GM19455 (cell line): ENCODE measurements around the gene EGFL7.
"Not testable (repeated sequence)": the region's sequence is repeated elsewhere in the genome, so short reads cannot be mapped to it uniquely, and the experiment has no call there.

Source experiments
- ATAC-seq: cut with Tn5 transposase; IDR thresholded peaks from one replicate; pipeline ENCODE4 v1.9.1; 2021; ENCODE audit not compliant: unreplicated experiment

The EGFL7 gene

DNA sequence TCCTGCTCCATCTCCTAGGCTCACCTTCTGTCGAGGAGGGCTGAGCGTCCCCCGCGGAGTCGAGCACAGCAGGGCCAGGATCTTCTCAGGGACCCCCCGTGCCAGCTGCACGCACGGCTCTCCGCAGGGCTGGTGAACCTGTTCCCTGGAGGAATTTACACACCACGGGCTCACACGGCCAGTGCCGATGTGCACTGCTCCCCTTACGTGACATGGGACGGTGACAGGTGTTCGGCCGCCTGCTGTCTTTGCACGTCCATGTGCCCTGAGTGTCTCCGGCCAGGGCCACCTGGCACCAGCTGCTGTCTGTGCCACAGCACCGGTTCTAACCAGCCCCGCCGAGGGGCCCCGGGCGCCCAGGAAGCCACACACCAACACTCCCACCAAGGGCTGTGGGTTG, 33.2 kb downstream of the EGFL7 start:
- no peak for ATAC-seq

DNA sequence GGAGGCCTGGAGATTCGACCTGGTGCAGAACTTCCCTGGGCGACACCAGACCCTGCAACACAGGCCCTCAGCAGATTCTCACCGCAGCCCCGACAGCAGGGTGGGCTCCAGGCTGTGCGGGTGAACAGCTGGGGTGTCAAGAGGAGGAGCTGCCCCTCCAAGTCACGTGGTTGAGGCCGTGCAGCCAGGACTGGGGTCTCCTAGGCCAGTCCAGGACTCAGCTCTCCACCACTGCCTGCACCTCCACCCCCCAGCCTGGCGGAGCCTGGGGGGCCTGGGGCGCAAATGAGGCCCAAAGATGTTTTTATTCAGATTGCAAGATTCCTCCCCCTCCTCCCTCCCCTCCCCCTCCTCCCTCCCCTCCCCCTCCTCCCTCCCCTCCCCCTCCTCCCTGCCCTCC, 33.8 kb downstream of the EGFL7 start:
- ATAC-seq = no peak

DNA sequence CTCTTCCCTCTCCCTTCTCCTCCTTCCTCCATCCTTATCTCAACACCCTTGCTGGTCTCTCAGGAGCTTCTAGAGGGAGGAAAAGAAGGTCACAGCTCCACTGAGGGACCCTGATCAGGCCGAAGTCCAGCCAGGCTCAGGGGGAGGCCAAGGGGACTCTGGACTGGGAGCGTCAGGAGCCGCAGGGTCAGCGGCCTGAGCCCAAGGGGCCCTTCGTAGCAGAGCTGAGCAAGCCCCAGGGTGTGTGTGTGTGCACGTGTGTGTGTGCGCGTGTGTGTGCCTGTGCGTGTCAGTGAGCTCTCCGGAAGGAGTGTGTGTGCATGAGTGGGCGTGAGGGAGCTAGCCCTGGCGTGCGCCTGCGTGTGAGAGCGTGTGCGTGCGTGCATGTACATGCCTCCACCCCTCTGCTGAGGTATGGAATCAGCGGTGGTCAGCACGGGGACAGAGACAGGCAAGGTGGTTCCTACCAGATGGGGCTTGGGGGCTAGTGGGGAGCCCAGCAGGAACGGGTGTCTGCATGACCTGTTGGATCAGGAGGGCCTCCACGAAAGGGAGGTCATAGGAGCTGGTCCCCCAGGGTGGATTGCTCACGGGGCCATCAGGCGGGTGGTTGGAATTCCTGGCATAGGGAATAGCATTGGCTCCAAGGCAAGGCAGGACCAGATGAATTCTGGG, 34.6 kb downstream of the EGFL7 start:
- ATAC-seq = no peak

DNA sequence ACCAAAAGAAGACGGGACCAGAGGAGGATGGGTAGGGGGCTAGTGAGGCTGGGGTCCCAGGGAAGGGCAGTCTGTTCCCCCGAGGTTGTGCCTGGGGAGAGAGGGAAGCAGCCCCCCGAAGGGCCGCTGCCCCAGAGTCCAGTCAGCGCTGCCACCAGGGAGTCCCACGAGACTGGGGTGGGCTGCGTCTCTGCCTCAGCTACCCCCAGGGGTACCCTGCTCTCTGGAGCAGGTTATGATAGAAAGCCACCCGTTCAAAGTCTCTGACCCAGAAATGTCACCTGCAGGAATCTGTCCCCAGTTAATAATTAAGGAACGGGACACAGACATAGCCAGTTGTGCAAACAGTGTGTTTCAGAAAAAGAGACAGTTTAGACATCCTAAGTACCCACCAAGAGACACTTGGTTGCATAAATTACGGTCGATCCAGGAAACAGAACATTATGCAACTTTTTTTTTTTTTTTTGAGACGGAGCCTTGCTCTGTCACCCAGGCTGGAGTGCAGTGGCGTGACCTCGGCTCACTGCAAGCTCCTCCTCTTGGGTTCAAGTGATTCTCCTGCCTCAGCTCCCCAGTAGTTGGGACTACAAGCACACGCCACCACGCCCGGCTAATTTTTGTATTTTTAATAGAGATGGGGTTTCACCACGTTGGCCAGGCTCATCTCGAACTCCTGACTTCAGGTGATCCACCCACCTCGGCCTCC, 35.3 kb downstream of the EGFL7 start:
- no peak for ATAC-seq

DNA sequence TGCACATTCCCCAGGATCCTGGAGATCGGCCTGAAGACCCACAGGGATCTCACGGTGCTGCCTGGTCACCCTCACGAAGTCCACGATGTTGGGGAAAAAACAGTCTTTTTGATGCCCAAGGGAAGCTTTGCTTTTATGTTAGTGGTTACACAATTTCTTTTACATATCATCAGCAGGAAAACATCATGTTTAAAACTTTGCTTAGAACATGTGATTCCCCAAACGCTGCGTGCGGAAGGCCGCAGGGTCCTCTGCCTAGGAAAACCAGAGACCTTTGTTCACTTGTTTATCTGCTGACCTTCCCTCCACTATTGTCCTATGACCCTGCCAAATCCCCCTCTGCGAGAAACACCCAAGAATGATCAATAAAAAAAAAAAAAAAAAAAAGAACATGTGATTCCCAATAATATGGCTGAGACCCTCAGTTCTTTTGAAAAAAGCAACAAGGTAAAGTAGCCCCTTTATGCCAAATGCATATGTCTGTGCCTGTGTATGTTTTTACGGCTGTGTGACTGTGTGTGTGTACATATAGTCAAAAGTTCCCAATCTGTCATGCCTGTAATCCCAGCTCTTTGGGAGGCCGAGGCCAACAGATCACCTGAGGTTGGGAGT, 36.0 kb downstream of the EGFL7 start:
- no peak for ATAC-seq

DNA sequence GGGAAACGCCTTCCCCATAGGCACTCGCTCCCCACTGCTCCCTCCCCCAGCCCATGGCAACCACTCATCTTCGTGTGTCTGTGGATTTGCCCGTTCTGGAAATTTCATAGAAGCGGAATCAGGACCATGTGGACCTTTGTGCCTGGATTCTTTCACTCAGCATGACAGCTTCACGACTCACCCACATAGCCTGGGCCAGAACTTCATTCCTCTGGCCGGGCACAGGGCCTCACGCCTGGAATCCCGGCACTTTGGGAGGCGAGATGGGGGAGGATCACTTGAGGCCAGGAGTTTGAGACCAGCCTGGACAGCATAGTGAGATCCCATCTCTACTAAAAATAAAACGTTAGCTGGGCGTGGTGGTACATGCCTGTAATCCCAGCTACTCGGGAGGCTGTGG, 37.6 kb downstream of the EGFL7 start:
- ATAC-seq = no peak

DNA sequence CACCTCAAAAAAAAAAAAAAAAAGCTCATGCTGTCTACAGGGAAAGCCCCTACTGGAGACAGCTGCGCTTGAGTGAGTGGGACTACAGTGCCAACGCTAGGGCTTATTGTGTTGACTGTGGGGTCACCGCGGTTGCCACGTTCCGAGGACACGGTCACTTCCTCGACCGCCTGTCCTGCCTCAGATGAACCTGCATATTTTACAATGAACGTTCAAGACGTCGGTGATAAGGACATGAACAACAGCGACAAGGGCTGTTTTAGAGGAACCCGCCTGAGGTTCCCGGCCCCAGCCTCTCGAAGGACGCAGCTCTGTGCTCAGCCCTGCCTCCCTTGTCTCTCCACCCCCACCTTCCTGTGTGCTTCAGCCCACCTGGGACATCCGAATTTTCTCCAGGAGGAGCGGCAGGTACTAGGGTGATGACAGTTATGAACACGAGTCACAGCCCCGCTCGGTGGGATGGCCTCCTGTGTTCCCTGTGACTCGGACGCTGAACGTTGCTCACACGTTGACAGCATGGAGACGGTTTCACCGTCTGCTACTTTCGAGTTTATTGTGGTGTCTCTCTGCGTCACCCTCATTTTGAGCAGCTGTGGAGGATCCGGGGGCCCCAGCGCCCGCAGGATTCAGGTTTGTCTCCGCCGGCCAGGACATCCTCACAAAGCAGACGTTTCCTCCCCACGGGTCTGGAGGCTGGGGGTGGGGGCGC, 38.4 kb downstream of the EGFL7 start:
- no peak for ATAC-seq

DNA sequence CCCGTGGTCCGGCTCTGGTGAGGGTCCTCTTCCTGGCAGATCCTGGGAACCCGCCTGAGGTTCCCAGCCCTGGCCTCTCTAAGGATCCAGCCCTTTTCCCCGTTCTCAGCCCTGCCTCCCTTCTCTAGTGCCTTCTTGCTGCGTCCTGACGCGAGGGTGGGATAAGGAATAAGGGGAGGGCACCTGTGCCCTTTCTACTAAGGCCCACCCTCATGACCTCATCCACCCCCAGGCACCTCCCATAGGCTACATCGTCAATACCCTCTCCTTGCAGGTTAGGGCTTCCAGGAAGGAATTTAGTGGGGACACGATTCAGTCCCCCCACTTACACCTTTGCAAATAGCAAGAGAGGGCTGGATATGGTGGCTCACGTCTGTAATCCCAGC, 38.9 kb downstream of the EGFL7 start:
- no peak for ATAC-seq

DNA sequence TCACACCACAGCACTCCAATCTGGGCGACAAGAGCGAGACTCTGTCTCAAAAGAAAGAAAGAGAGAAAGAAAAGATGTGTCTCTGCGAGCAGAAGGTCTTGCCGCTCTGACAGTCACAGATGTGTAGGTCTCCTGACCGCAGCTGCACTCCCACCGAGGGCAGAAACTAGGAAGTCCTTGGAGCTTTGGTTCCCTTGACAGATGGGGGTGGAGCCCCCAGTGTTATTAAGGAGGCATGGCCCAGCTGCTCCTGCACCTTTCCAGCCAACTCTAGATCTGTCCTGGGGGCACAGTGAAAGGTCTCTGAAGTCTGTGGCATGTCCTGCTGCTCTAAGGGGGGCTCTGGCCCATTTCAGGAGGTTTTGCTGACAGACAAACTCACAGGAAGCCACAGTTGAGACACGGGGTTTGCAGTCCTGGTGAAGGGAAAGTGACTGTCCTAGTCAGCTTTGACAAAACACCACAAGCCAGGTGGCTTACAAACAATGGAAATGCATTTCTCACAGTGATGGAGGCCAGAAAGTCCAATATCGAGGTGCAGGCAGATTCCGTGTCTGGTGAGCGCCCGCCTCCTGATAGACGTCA, 40.7 kb downstream of the EGFL7 start:
- no peak for ATAC-seq

DNA sequence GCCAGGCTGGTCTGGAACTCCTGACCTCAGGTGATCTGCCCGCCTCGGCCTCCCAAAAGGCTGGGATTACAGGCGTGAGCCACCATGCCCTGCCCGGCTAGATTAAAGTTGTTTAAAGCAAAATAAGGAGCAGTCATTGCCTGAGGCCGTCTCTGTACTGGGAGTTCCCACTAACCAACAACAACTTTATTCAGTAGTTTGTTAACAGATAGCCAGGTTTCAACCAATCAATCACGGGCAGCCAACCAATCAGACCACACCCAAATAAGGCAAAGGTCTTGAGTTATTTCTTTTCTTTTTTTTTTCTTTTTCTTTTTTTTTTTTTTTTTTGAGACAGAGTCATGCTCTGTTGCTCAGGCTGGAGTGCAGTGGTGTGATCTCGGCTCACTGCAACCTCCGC, 42.0 kb downstream of the EGFL7 start:
- ATAC-seq = not testable (repeated sequence)

DNA sequence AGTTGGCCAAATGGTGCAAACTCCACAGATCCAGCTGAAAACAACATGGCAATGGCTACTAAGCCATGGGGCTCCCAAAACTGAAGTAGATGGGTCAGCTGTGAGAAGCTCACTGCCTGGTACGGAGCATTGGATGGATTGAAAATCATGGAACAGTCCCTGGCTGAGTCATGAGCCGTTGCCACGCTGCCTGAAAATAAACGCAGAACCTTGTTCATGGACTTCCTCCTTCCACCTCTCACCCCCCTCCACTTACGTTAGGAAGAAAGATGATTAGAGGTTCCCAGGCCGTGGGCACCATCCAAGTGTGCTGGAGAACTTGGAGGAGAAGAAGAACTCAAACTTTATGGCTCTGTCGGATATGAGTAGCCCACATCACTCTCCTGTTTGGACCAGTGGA, 42.8 kb downstream of the EGFL7 start:
- no peak for ATAC-seq

DNA sequence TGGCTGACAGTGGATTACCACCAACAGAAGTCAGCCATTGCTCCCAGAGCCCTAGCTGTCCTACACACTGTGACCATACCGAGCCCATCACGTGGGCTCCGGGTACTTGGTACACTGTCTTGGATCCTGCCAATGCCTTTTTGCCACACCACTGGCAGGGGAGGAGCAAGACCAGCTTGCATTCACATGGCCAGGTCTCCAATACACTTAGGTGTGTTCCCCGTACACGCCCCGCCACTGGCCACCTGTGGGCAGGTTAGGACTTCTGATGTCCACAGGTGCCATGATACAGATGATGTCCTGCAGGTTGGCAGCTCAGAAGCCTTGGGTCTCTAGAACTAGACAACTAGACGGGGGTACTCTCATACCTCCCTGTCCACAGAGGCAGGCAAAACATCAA, 44.3 kb downstream of the EGFL7 start:
- ATAC-seq = no peak

DNA sequence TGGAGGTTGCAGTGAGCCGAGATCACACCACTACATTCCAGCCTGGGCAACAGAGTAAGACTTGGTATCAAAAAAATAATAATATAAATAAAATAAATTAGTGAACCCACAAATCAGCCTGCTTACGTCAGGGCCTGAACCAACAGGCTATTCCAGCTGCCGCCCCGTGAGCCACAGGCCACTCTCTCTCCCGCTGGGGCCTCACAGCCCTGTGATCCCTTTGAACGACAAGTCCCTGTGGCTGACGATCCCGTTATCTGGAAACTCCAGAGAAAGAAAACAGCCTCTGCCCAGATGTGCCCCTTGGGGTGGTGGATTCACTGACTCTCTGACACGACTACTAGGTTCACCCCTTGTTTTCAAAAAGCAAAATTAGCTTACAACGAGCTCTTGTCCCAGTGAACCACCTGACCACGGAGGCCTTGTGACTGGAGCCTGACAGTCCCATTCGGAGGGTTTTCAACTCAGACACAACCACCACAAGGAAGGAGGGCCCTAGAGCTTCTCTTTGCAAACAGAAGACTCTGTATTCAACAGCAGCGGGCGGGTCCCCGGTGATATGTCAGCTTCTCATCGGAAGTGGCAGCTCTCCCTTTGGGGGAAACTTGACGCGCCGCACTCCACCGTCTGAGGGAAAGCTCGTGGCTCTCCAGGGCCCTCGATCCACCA, 45.3 kb downstream of the EGFL7 start:
- ATAC-seq = no peak

DNA sequence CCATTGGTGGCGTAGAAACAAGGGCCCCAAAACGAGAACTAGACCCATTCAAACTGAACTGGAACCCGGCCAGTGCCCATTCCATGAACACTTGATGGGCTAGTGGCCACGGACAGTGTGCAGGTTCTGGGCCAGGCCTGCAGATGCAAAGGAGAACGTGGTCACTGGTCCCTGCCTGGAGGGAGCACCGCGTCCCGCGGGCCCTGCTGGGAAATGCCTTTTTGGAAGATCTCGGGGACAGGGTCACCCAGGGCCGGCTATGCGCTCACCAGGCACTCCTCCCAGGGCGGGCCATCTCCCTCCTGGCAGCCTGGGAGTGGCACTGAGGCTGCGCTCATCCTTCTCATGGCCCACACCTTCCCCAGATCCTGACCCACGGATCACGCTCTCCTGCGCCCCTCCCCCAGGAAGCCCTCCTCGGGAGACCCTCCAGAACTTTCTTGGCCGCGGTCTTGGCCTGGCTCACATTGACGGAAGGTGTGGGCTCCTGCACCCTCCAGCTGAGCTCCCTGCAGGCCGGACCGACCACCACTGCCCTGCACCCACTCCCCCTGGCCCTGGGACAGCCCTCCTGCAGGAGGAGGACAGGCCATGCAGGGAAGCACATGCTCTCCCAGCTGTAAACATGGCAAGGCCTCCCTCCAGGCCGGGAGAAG, 46.9 kb downstream of the EGFL7 start:
- no peak for ATAC-seq

DNA sequence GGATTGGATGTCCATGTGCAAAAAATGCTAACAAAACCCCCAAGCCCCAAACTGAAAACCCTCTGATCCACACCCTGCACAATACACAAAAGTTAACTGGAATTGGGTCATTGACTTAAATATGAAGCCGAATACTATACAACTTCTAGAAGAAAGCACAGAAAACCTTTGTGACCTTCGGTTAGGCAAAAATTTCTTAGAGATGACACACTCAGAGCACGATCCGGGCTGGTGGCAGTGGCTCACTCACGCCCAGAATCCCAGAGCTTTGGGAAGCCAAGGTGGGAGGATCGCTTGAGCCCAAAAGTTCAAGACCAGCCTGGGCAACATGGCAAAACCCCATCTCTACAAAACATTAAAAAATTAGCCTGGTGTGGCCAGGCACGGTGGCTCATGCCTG, 47.8 kb downstream of the EGFL7 start:
- ATAC-seq = no peak

DNA sequence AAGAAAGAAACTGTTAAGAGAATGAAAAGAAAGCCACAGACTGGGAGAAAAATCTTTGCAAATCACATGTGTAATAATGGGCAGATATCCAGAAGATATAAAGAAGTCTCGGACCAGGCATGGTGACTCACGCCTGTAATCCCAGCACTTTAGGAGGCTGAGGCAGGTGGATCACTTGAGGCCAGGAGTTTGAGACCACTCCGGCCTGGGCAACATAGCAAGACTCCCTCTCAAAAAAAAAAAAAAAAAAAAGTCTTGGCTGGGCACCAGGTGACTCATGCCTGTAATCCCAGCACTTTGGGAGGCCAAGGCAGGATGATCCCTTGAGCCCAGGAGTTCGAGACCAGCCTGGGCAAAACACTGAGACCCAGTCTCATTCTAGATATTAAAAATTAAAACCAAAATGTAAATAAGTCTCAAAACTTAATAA, 48.5 kb downstream of the EGFL7 start:
- ATAC-seq = not testable (repeated sequence)

DNA sequence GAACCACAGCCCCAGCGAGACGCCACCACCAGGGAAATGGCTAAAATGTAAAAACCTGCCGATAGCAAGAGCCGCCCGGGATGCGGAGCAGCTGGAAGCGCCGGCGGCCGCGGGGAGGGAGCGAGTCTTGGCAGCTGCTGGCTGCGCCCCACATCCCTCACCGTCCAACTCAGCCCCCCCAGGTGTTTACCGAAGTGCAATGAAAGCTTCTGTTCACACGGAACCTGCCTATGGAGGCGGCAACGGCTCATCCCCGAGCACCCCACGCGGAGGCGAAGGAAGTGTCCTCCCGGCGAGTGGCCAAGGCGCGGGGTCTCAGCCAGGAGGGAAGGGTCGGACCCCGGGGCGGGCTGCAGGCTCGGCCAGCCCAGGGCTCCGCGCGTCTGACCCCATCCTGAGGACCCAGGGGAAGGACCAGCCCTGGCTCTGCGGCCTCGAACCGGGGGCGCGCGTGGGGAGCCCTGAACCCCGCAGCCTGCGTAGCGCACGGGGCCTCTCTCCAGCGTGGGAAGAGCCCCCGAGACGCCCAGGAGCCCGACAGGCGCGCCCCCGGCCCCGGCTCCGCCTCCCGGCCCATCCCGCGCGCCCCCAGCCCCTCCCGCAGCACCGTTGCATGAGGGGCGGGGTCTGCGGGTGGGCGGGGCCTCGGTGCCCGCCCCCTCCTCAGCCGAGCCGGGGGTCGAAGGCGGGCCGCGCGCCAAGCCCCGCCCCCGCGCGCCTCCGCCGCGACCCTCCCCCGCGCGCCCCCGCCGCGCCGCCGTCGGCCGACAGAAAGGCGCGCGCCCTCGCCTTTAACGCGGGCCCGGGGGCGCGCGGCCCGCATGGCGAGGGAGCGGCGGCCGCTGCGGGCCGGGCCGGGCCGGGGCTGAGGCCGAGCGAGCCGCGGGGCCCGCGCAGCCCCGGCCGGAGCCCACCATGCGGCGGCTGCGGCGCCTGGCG, 49.3 kb downstream of the EGFL7 start, which contains the start of gene DIPK1B:
TSS of gene DIPK1B (plus strand) at position 822 of the 939 bp plus-strand sequence. CDS start at position 916, 94 bp downstream.
- no peak for ATAC-seq

DNA sequence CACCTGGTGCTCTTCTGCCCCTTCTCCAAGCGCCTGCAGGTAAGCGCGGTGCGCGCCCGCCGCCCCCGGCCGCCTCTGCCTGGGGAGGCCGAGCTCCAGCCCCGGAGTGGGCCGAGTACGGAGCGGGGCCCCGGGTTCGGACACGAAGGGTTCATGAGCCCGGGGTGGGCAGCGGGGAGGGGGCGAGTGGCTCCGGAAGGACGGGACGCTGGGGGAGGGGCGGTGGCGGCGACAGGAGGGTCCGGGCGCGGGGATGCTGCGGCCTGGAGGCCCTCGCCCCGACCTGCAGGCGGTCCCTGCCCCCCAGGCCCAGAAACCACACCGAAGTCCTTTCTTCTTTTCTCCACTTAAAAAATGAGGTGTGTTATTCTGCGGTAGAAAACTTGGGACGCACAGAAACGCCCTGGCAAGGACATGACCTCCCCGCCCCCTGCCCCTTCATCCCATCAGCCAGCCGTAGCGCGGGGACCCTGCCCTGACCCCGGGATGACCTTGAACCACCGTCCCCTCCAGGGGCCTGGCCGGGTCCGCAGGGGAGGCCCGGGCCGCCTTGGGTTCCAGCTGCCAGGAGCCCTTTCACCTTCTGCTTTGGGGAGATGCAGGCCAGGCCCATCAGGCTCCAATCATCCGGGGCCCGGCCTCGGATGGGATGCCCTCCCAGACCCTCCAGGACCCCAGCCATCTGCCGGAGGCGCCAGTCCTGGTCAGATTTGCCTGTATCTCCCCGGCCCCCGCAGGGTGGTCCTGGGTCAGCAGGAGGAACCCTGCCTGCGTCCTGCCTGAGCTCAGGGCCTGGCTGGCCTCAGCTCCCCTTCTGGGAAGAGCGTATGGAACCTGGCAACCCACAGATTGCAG, 50.2 kb downstream of the EGFL7 start:
- ATAC-seq = no peak
